DOHH2 (cell line): Measurements from ENCODE around the gene PRKN.
"Not testable (repeated sequence)": the region's sequence is repeated elsewhere in the genome, so short reads cannot be mapped to it uniquely, and the experiment has no call there.

Source experiments
- H3F3A ChIP-seq: fragments of 200-600 bp; sonication (generic), shearing (Covaris generic); 2 replicates; pipeline ENCODE4 v1.6.0; 2016; ENCODE audit warnings: antibody characterized with exemption, mild to moderate bottlenecking; ENCODE audit not compliant: control insufficient read depth, insufficient read depth
- H3K27ac ChIP-seq: fragments of 200-600 bp; sonication (generic); 2 replicates; pipeline ENCODE4 v1.5.1; 2014; ENCODE audit warnings: low read depth, mild to moderate bottlenecking, low read length, moderate library complexity
- H3K27me3 ChIP-seq: fragments of 200-600 bp; sonication (generic); 2 replicates; pipeline ENCODE4 v1.6.1; 2014; ENCODE audit warnings: mild to moderate bottlenecking, low read length, mixed read lengths; ENCODE audit not compliant: control insufficient read depth
- H3K36me3 ChIP-seq: fragments of 200-600 bp; sonication (generic); 2 replicates; pipeline ENCODE4 v1.6.1; 2014; ENCODE audit warnings: mild to moderate bottlenecking, low read length, moderate library complexity, mixed read lengths; ENCODE audit not compliant: control insufficient read depth
- H3K4me1 ChIP-seq: fragments of 200-600 bp; sonication (generic); 2 replicates; pipeline ENCODE4 v1.6.1; 2014; ENCODE audit warnings: mild to moderate bottlenecking, low read length, mixed read lengths; ENCODE audit not compliant: control insufficient read depth
- H3K4me2 ChIP-seq: fragments of 200-600 bp; sonication (generic); 2 replicates; pipeline ENCODE4 v1.6.0; 2014; ENCODE audit warnings: mild to moderate bottlenecking, low read length, moderate library complexity
- H3K4me3 ChIP-seq: fragments of 200-600 bp; sonication (generic); 2 replicates; pipeline ENCODE4 v1.5.1; 2014; ENCODE audit warnings: mild to moderate bottlenecking, low read length, mixed read lengths
- H3K79me2 ChIP-seq: fragments of 200-600 bp; sonication (generic); 2 replicates; pipeline ENCODE4 v1.6.1; 2014; ENCODE audit warnings: mild to moderate bottlenecking, low read length, mixed read lengths; ENCODE audit not compliant: control insufficient read depth
- H3K9me2 ChIP-seq: fragments of 200-600 bp; sonication (generic); replicated peaks from 2 replicates; pipeline ENCODE4 v1.6.1; 2014; ENCODE audit warnings: mild to moderate bottlenecking, low read length, mixed read lengths; ENCODE audit not compliant: control insufficient read depth
- H3K9me3 ChIP-seq: fragments of 200-600 bp; sonication (generic); 2 replicates; pipeline ENCODE4 v1.6.1; 2014; ENCODE audit warnings: antibody characterized with exemption, low read length, mixed read lengths; ENCODE audit not compliant: control insufficient read depth, insufficient read depth
- H4K20me1 ChIP-seq: fragments of 200-600 bp; sonication (generic); 2 replicates; pipeline ENCODE4 v1.6.0; 2014; ENCODE audit warnings: low read depth, mild to moderate bottlenecking, antibody characterized with exemption, low read length, moderate library complexity; ENCODE audit not compliant: control insufficient read depth, insufficient read depth
- CTCF ChIP-seq: fragments of 200-600 bp; sonication (generic); IDR thresholded peaks from one replicate; pipeline ENCODE4 v1.5.1; 2014; ENCODE audit warnings: antibody characterized with exemption, mild to moderate bottlenecking, low read depth, low read length; ENCODE audit not compliant: poor library complexity, severe bottlenecking
- EZH2phosphoT487 ChIP-seq: fragments of 200-600 bp; sonication (generic); IDR thresholded peaks from 2 replicates; pipeline ENCODE4 v1.6.1; 2017; ENCODE audit warnings: borderline replicate concordance, mild to moderate bottlenecking, antibody characterized with exemption, low read length, moderate library complexity, mixed read lengths

Gene PRKN

GRCh38 chr6:161829291-161829729 lies 898.3 kb downstream of the PRKN start:
- Histone ChIP-seq H3K4me3 (no peak overlapping the region), H3K9me2 (no peaks in the 10 kb centered on the region), H4K20me1 (no peaks in the 10 kb centered on the region), H3K27me3 (no peaks in the 10 kb centered on the region), H3K9me3 (no peaks in the 10 kb centered on the region), H3K4me1 (no peaks in the 10 kb centered on the region), H3K4me2 (no peak overlapping the region), H3K27ac (no peak overlapping the region), H3K36me3 (no peaks in the 10 kb centered on the region), H3K79me2 (no peaks in the 10 kb centered on the region), H3F3A (no peaks in the 10 kb centered on the region)
- TF ChIP-seq EZH2phosphoT487 = no peak
- TF ChIP-seq CTCF = no peak

- Histone ChIP-seq H3K36me3 (no peaks in the 10 kb centered on the region), H3K9me3 (no peaks in the 10 kb centered on the region), H3K27ac (no peak overlapping the region), H3K4me1 (no peaks in the 10 kb centered on the region), H4K20me1 (no peaks in the 10 kb centered on the region), H3K79me2 (no peaks in the 10 kb centered on the region), H3K4me2 (no peak overlapping the region), H3K9me2 (no peaks in the 10 kb centered on the region), H3F3A (no peaks in the 10 kb centered on the region), H3K27me3 (no peaks in the 10 kb centered on the region), H3K4me3 (no peak overlapping the region)
- no peak for TF ChIP-seq EZH2phosphoT487
- TF ChIP-seq CTCF = no peak
Observed at GRCh38 chr6:161828355-161828754, 899.2 kb downstream of the PRKN start.

- H3K9me3 ChIP-seq = no peaks in the 10 kb centered on the region
- no peak overlapping the region for H3K4me3 ChIP-seq
- no peaks in the 10 kb centered on the region for H4K20me1 ChIP-seq
- no peak overlapping the region for H3K27ac ChIP-seq
- H3F3A ChIP-seq = no peaks in the 10 kb centered on the region
- no peaks in the 10 kb centered on the region for H3K4me1 ChIP-seq
- H3K79me2 ChIP-seq = no peaks in the 10 kb centered on the region
- no peaks in the 10 kb centered on the region for H3K36me3 ChIP-seq
- H3K9me2 ChIP-seq = no peaks in the 10 kb centered on the region
- no peak overlapping the region for H3K4me2 ChIP-seq
- H3K27me3 ChIP-seq = no peaks in the 10 kb centered on the region
- TF ChIP-seq CTCF (no peak), EZH2phosphoT487 (no peak)
Observed at GRCh38 chr6:161826512-161826911, 901.1 kb downstream of the PRKN start.

GRCh38 chr6:161822204-161822603 lies 905.4 kb downstream of the PRKN start:
- H3K79me2 ChIP-seq, H3K4me2 ChIP-seq, H4K20me1 ChIP-seq, H3K9me3 ChIP-seq, H3K27me3 ChIP-seq, H3K9me2 ChIP-seq, H3K4me3 ChIP-seq, H3K4me1 ChIP-seq, H3K27ac ChIP-seq, H3K36me3 ChIP-seq, H3F3A ChIP-seq: not testable (repeated sequence)
